Subcutaneous abdominal adipose tissue (tissue), 5 donors: ENCODE results near the gene DAGLB.

ENCODE experiments used
- H3K27ac ChIP-seq: one replicate; pipeline ENCODE4 v1.7.0; 2013; ENCODE audit warnings: low read depth, mild to moderate bottlenecking, inconsistent platforms, low read length, moderate library complexity
- H3K27me3 ChIP-seq, 5 donors: one replicate each; pipeline ENCODE4 v1.7.0; 2013; ENCODE audit warnings: low read length in 5 of 5, inconsistent platforms in 1 of 5; ENCODE audit not compliant: control insufficient read depth in 5 of 5, insufficient read depth in 4 of 5
- H3K36me3 ChIP-seq, 5 donors: one replicate each; pipeline ENCODE4 v1.7.0; 2013; ENCODE audit warnings: low read length in 5 of 5; ENCODE audit not compliant: control insufficient read depth in 5 of 5, insufficient read depth in 5 of 5
- H3K4me1 ChIP-seq, 5 donors: one replicate each; pipeline ENCODE4 v1.7.0; 2013; ENCODE audit warnings: low read length in 5 of 5, mild to moderate bottlenecking in 3 of 5, moderate library complexity in 1 of 5; ENCODE audit not compliant: control insufficient read depth in 5 of 5, insufficient read depth in 5 of 5
- H3K4me3 ChIP-seq, 5 donors: one replicate each; pipeline ENCODE4 v1.7.0; 2013; ENCODE audit warnings: low read length in 5 of 5, low read depth in 1 of 5
- H3K9ac ChIP-seq, 5 donors: one replicate each; pipeline ENCODE4 v1.7.0; 2013; ENCODE audit warnings: low read length in 5 of 5, mild to moderate bottlenecking in 4 of 5, moderate library complexity in 3 of 5
- H3K9me3 ChIP-seq, 5 donors: one replicate each; pipeline ENCODE4 v1.7.0; 2013; ENCODE audit warnings: low read length in 5 of 5; ENCODE audit not compliant: control insufficient read depth in 5 of 5
- donor health status: healthy.
- donor health status: healthy.
- donor health status: healthy.
- donor health status: healthy.
- donor health status: healthy.

Gene DAGLB

DNA sequence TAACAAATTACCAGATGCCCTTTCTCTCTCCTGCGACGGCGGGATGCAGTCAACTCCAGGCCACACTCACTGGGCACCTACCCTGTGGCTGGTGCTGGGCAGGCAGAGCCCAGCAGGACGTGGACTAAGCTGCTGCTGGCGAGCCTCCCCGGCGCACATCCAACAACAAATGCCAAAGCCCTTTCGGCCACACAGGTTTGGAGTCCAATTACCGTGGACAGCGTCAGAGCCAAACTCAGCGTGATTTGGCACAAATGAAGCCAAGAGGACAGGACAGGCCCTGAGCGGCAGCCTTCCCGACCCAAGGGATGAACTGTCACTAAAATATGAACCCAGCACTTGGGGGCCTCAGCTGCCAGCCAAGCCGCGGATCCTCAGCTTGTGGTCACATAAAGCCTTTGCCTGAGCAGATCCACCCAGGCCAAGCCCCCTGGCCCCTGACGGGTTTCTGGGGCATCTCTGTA, 28.4 kb downstream of the DAGLB start:
- no peak overlapping the region for H3K9ac ChIP-seq
- H3K9me3 ChIP-seq = no peaks in the 10 kb centered on the region
- H3K27me3 ChIP-seq = no peaks in the 10 kb centered on the region
- H3K36me3 ChIP-seq = peaks cover 0 to 57% (median 45%) of the 10 kb centered on the region in 5 donors
- H3K4me3 ChIP-seq = no peak overlapping the region
- H3K4me1 ChIP-seq = peaks cover 0 to 14% (median 7%) of the 10 kb centered on the region in 5 donors
- no peak overlapping the region for H3K27ac ChIP-seq

DNA sequence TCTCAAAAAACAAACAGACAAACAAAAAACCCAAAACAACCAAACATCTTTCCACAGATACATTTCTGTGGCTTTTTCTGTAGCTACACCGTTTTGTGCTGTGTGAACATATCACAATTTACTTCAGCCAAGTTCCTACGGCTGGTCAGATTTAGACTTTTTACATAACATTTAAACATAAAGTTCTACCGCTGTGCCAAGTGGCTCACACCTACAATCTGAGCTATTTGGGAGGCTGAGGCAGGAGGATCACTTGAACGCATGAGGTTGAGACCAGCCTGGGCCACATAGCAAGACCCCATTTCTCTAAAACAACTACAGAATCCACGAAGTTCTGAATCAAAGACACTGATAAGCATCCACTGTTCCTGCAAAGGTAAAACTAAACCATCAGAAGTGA, 30.3 kb downstream of the DAGLB start:
- Histone ChIP-seq H3K4me3 (no peak overlapping the region), H3K27ac (peak overlapping the region; percentile 6), H3K9me3 (no peaks in the 10 kb centered on the region), H3K27me3 (no peaks in the 10 kb centered on the region), H3K9ac (no peak overlapping the region), H3K4me1 (peaks cover 0 to 7% (median 6%) of the 10 kb centered on the region in 5 donors), H3K36me3 (peaks cover 0 to 64% (median 51%) of the 10 kb centered on the region in 5 donors)

DNA sequence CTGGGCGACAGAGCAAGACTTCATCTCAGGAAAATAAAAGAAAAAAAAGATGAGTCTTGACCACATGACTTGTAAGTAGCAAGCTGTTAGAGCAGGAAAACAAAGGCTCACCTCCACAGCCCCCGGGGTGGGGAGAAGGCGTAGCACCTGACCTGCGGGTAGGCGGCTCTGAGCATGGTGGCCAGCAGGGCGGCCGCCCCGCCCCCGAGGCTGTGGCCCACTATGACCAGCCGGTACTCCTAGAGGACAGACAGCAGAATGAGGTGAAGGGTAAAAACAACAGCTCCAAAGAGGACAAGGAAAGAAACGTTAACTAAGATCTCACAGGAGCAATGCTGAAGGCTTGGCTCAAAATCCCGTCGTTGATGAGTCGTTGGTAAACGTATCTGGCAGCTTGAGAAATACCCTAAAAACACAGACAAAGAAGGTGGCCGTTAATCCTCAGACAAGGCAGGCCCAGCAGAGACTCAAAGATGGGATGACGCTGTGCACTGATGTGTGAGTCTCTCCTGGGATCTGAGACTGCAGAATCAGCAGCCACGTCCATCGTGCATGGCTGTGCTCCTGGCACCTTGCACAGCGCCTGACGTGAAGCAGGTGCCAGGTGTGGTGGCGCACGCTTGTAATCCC, 31.1 kb downstream of the DAGLB start:
- H3K36me3 ChIP-seq = peaks cover 0 to 63% (median 58%) of the 10 kb centered on the region in 5 donors
- H3K27me3 ChIP-seq = no peaks in the 10 kb centered on the region
- H3K9me3 ChIP-seq = no peaks in the 10 kb centered on the region
- H3K9ac ChIP-seq = no peak overlapping the region
- peaks cover 0 to 7% (median 6%) of the 10 kb centered on the region in 5 donors for H3K4me1 ChIP-seq
- peak overlapping the region; percentile 6 for H3K27ac ChIP-seq
- H3K4me3 ChIP-seq = no peak overlapping the region

DNA sequence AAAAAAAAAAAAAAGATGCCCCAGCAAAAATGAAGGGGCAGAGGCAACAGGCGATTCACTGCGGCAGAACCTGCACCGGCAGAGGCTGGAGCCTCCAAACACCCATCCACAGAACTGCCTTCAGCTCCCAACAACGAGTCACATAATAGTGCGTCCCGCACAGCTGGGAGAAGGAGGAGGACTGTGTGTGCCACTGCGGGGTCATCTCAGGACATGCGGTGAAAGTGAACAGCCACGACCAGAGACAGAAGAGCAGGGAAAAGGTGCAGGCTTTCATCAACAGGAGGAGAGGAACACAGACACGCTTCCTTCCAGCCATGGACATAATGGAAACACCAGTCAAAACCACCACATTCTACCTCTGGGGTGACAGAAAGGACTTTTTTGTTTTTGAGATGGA, 34.1 kb downstream of the DAGLB start:
- Histone ChIP-seq H3K9ac (no peak overlapping the region), H3K9me3 (no peaks in the 10 kb centered on the region), H3K36me3 (peaks cover 0 to 73% (median 70%) of the 10 kb centered on the region in 5 donors), H3K4me3 (no peak overlapping the region), H3K27ac (no peak overlapping the region), H3K27me3 (no peaks in the 10 kb centered on the region), H3K4me1 (peaks cover 0 to 7% (median 6%) of the 10 kb centered on the region in 5 donors)

DNA sequence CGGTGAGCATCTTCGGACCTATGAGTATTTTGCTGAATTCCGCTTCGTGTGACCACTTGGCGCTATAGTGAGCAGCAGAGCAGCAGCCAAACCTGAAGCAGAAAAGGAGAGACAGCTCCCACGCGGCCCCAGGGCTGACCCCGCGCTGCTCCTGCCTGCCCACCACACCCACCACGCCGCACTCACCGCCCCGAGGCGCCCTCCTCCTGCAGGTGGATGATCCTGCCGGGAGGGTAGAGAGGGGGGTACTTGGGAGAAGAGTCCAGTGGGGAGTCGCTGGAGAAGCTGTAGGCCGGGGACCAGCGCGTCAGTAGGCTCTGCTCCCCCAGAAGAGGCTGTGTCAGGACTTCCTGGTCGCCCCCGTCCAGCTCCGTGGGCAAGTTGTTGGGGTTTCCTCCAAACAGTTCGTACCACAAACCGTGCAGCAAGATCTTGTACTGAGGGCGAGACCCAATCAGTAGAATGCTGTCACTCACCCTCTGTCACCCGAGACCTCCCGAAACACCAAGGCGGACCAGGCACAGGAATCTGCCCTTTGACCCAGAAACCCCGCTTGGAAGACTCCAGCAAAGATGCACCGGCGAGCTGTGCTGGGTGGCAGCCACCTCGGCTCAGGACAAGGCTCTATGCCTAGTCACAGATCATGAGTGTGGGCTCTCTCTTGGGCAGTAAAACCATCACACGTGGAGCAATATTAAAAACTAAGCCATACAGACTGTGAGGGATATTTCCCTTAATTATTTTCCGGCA, 37.6 kb downstream of the DAGLB start:
- no peak overlapping the region for H3K9ac ChIP-seq
- no peaks in the 10 kb centered on the region for H3K9me3 ChIP-seq
- no peaks in the 10 kb centered on the region for H3K4me1 ChIP-seq
- H3K27ac ChIP-seq = no peak overlapping the region
- H3K36me3 ChIP-seq = peaks cover 6 to 89% (median 81%) of the 10 kb centered on the region in 5 donors
- H3K4me3 ChIP-seq = no peak overlapping the region
- H3K27me3 ChIP-seq = no peaks in the 10 kb centered on the region

GRCh38 chr7:6409091-6409490, 38.7 kb downstream of the DAGLB start:
- Histone ChIP-seq H3K9ac (no peak overlapping the region), H3K4me3 (no peak overlapping the region), H3K4me1 (no peaks in the 10 kb centered on the region), H3K9me3 (no peaks in the 10 kb centered on the region), H3K27ac (no peak overlapping the region), H3K36me3 (peaks cover 6 to 89% (median 81%) of the 10 kb centered on the region in 5 donors), H3K27me3 (no peaks in the 10 kb centered on the region)

DNA sequence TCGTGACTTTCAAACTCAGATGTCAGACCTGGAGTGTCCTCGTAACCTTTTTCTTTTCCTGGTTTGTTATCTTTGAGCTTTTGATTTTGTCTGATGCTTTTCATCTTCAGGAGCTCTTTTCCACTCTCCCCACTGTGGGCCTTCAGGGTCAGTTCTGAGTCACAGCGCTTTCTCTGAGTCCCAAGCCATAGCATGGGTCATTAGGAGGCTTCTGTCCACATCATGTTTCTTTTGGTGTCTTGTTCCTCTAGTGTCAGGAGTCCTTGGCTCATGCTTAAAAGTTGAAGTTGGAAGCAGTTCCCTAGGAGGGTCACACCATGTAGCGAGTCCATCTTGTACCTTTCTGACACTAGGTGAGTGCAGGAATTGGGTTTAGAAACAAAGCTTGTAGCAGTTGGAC, 40.3 kb downstream of the DAGLB start:
- H3K9me3 ChIP-seq = no peaks in the 10 kb centered on the region
- H3K36me3 ChIP-seq = peaks cover 14 to 92% (median 85%) of the 10 kb centered on the region in 5 donors
- no peaks in the 10 kb centered on the region for H3K27me3 ChIP-seq
- H3K27ac ChIP-seq = no peak overlapping the region
- H3K4me3 ChIP-seq = no peak overlapping the region
- no peaks in the 10 kb centered on the region for H3K4me1 ChIP-seq
- no peak overlapping the region for H3K9ac ChIP-seq

- no peaks in the 10 kb centered on the region for H3K9me3 ChIP-seq
- H3K27ac ChIP-seq = no peak overlapping the region
- H3K4me1 ChIP-seq = no peaks in the 10 kb centered on the region
- H3K9ac ChIP-seq = no peak overlapping the region
- no peaks in the 10 kb centered on the region for H3K27me3 ChIP-seq
- H3K36me3 ChIP-seq = peaks cover 14 to 91% (median 87%) of the 10 kb centered on the region in 5 donors
- no peak overlapping the region for H3K4me3 ChIP-seq
Measured at GRCh38 chr7:6406121-6406520, 41.6 kb downstream of the DAGLB start.

DNA sequence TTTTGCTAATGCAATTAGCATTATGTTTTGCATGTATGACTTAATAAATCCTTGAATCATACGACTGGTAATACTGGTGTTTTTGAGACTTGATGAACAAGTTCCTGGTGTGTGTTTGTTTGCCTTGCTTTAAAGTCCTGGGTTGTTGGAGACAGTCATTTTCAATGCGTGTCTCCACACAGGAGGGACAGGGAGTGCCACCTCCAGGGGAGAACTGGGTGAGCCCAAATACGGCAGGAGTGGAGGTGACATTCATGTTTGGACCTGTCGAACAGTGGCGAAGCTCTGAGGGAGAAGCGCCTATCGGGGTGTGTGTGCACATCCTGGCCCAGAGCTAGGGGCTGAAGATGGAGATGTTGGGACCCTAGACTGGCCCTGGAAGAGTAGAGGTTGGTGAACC, 43.8 kb downstream of the DAGLB start:
- H3K4me1 ChIP-seq = peaks cover 4 to 14% (median 9%) of the 10 kb centered on the region in 5 donors
- no peaks in the 10 kb centered on the region for H3K9me3 ChIP-seq
- H3K36me3 ChIP-seq = peaks cover 14 to 81% (median 71%) of the 10 kb centered on the region in 5 donors
- H3K9ac ChIP-seq = no peak overlapping the region
- no peak overlapping the region for H3K4me3 ChIP-seq
- no peaks in the 10 kb centered on the region for H3K27me3 ChIP-seq
- no peak overlapping the region for H3K27ac ChIP-seq

DNA sequence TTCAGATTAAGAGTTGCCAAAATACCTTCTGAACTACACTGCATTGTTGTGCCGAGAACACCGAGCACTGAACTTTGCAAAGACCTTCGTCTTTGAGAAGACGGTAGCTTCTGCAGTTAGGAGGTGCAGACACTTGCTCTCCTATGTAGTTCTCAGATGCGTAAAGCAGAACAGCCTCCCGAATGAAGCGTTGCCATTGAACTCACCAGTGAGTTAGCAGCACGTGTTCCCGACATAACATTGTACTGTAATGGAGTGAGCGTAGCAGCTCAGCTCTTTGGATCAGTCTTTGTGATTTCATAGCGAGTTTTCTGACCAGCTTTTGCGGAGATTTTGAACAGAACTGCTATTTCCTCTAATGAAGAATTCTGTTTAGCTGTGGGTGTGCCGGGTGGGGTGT, 45.0 kb downstream of the DAGLB start:
- Histone ChIP-seq H3K9me3 (no peaks in the 10 kb centered on the region), H3K27ac (no peak overlapping the region), H3K4me3 (no peak overlapping the region), H3K27me3 (no peaks in the 10 kb centered on the region), H3K4me1 (peaks cover 4 to 26% (median 18%) of the 10 kb centered on the region in 5 donors), H3K36me3 (peaks cover 14 to 70% (median 63%) of the 10 kb centered on the region in 5 donors), H3K9ac (no peak overlapping the region)
